HG03460 (cell line): ENCODE data around the gene PAX4.
"Not testable (repeated sequence)": the region's sequence is repeated elsewhere in the genome, so short reads cannot be mapped to it uniquely, and the experiment has no call there.

Source experiments
- ATAC-seq: cut with Tn5 transposase; IDR thresholded peaks from one replicate; pipeline ENCODE4 v1.9.1; 2021; ENCODE audit not compliant: unreplicated experiment

Gene PAX4

GRCh38 chr7:127586346-127586745 is 31.6 kb downstream of the PAX4 start:
- ATAC-seq = no peak

GRCh38 chr7:127585044-127585953 is 32.6 kb downstream of the PAX4 start, which contains the start of gene GCC1:
TSS of gene GCC1 (minus strand) at chr7:127585596. CDS start at chr7:127585182, 414 bp downstream.
- peak; percentile 75 for ATAC-seq

- ATAC-seq = no peak
These were observed 33.3 kb downstream of the PAX4 start for GRCh38 chr7:127584648-127585043.

GRCh38 chr7:127582361-127582760 is 35.6 kb downstream of the PAX4 start:
- no peak for ATAC-seq

- no peak for ATAC-seq
These were observed 36.2 kb downstream of the PAX4 start for GRCh38 chr7:127581716-127582115.

- ATAC-seq = no peak
These were observed 37.3 kb downstream of the PAX4 start for GRCh38 chr7:127580612-127581011.

- ATAC-seq = no peak
These were observed 39.1 kb downstream of the PAX4 start for GRCh38 chr7:127578711-127579275.

GRCh38 chr7:127578036-127578684 is 39.8 kb downstream of the PAX4 start:
- ATAC-seq = no peak

- no peak for ATAC-seq
These were observed 46.0 kb downstream of the PAX4 start for GRCh38 chr7:127571741-127572505.

GRCh38 chr7:127568034-127568433 is 49.9 kb downstream of the PAX4 start:
- not testable (repeated sequence) for ATAC-seq

GRCh38 chr7:127566242-127566641 is 51.7 kb downstream of the PAX4 start:
- ATAC-seq = no peak
